Activated T-cell treated with anti-CD3 and anti-CD28 coated beads, Interleukin-2, amount 50 U/mL, for 4 hours (primary cell): ENCODE data around the gene SLC45A3. TPM values are rescaled to one million over a fixed set of nuclear protein-coding genes. Genes with fewer than 3 reads are reported as not detected.
A peak's percentile ranks its signal among the peaks of the same experiment; 100 is the strongest.

Source experiments
- ATAC-seq, 2 donors: fragments of 200-7000 bp; cut with Tn5 transposase; one replicate each; pipeline ENCODE4 v1.10.0; 2021
- DNase-seq: peaks from one replicate; pipeline ENCODE4 v3.0.0-alpha.2; 2020
- H3K27me3 Mint-ChIP-seq: one replicate; pipeline ENCODE4 v1.8.0; 2021; ENCODE audit warnings: low read depth, mixed read lengths
- H3K36me3 Mint-ChIP-seq: one replicate; pipeline ENCODE4 v1.8.0; 2022; ENCODE audit warnings: mixed read lengths; ENCODE audit not compliant: insufficient read depth
- H3K4me1 Mint-ChIP-seq: one replicate; pipeline ENCODE4 v1.8.0; 2021; ENCODE audit warnings: low read depth, mixed read lengths
- H3K4me3 Mint-ChIP-seq: one replicate; pipeline ENCODE4 v1.8.0; 2021; ENCODE audit warnings: mild to moderate bottlenecking, moderate library complexity, mixed read lengths
- H3K9me3 Mint-ChIP-seq: one replicate; pipeline ENCODE4 v1.8.0; 2021; ENCODE audit warnings: mixed read lengths
- total RNA-seq, 3 donors: library from RNA; stranded (reverse); gene quantifications; one replicate each; pipeline ENCODE4 v1.2.1, GENCODE V29; 2021

The SLC45A3 gene
- total RNA-seq, 3 donors from 2014 or later: 0.34 to 1.4 (median 1.1) TPM

- peak overlapping the region; percentile 23 for H3K4me3 Mint-ChIP-seq
- no peaks in the 10 kb centered on the region for H3K9me3 Mint-ChIP-seq
- DNase-seq: no peak
- ATAC-seq: no peak
- H3K27me3 Mint-ChIP-seq: no peaks in the 10 kb centered on the region
- H3K4me1 Mint-ChIP-seq: peaks cover 55% of the 10 kb centered on the region
- H3K36me3 Mint-ChIP-seq: peaks cover 32% of the 10 kb centered on the region
Observed at GRCh38 chr1:205626216-205626615, 54.1 kb downstream of the SLC45A3 start.

- no peak for ATAC-seq
- no peak overlapping the region for H3K4me3 Mint-ChIP-seq
- peaks cover 46% of the 10 kb centered on the region for H3K4me1 Mint-ChIP-seq
- no peaks in the 10 kb centered on the region for H3K27me3 Mint-ChIP-seq
- no peaks in the 10 kb centered on the region for H3K9me3 Mint-ChIP-seq
- no peak for DNase-seq
- H3K36me3 Mint-ChIP-seq: peaks cover 47% of the 10 kb centered on the region
Observed at GRCh38 chr1:205623646-205624045, 56.7 kb downstream of the SLC45A3 start.

- Mint-ChIP-seq H3K36me3 (peaks cover 40% of the 10 kb centered on the region), H3K9me3 (no peaks in the 10 kb centered on the region), H3K4me3 (no peak overlapping the region), H3K4me1 (peaks cover 22% of the 10 kb centered on the region), H3K27me3 (no peaks in the 10 kb centered on the region)
- no peak for ATAC-seq
- DNase-seq: no peak
Observed at GRCh38 chr1:205620269-205620668, 60.0 kb downstream of the SLC45A3 start.

GRCh38 chr1:205619376-205619775 lies 60.9 kb downstream of the SLC45A3 start:
- Mint-ChIP-seq H3K27me3 (no peaks in the 10 kb centered on the region), H3K36me3 (peaks cover 39% of the 10 kb centered on the region), H3K9me3 (no peaks in the 10 kb centered on the region), H3K4me1 (peaks cover 16% of the 10 kb centered on the region), H3K4me3 (no peak overlapping the region)
- ATAC-seq: no peak
- no peak for DNase-seq

- no peaks in the 10 kb centered on the region for H3K9me3 Mint-ChIP-seq
Observed at GRCh38 chr1:205616563-205617293, 63.6 kb downstream of the SLC45A3 start.

GRCh38 chr1:205615789-205616188 lies 64.5 kb downstream of the SLC45A3 start:
- Mint-ChIP-seq H3K4me1 (peaks cover 35% of the 10 kb centered on the region), H3K36me3 (peaks cover 60% of the 10 kb centered on the region), H3K9me3 (no peaks in the 10 kb centered on the region), H3K27me3 (no peaks in the 10 kb centered on the region), H3K4me3 (no peak overlapping the region)
- ATAC-seq (no peak), DNase-seq (no peak)

More at GRCh38 chr1:205616563-205617293, 63.6 kb downstream of the SLC45A3 start:
- H3K27me3 Mint-ChIP-seq: no peaks in the 10 kb centered on the region
- peak; percentile 90 to 94 for ATAC-seq
- DNase-seq: no peak
- peaks cover 53% of the 10 kb centered on the region for H3K36me3 Mint-ChIP-seq
- H3K4me1 Mint-ChIP-seq: peaks cover 26% of the 10 kb centered on the region
- no peak overlapping the region for H3K4me3 Mint-ChIP-seq

GRCh38 chr1:205613854-205614412 lies 66.4 kb downstream of the SLC45A3 start:
- Mint-ChIP-seq H3K9me3 (no peaks in the 10 kb centered on the region), H3K4me3 (no peak overlapping the region), H3K36me3 (peaks cover 51% of the 10 kb centered on the region), H3K27me3 (no peaks in the 10 kb centered on the region), H3K4me1 (peaks cover 46% of the 10 kb centered on the region)
- no peak for ATAC-seq
- no peak for DNase-seq

- no peak overlapping the region for H3K4me3 Mint-ChIP-seq
- peaks cover 58% of the 10 kb centered on the region for H3K36me3 Mint-ChIP-seq
- DNase-seq (no peak), ATAC-seq (no peak)
- peaks cover 52% of the 10 kb centered on the region for H3K4me1 Mint-ChIP-seq
- H3K27me3 Mint-ChIP-seq: no peaks in the 10 kb centered on the region
- H3K9me3 Mint-ChIP-seq: no peaks in the 10 kb centered on the region
Observed at GRCh38 chr1:205612556-205612955, 67.8 kb downstream of the SLC45A3 start.

- no peaks in the 10 kb centered on the region for H3K27me3 Mint-ChIP-seq
- H3K36me3 Mint-ChIP-seq: peaks cover 59% of the 10 kb centered on the region
- ATAC-seq: no peak
- H3K4me3 Mint-ChIP-seq: no peak overlapping the region
- H3K9me3 Mint-ChIP-seq: no peaks in the 10 kb centered on the region
- no peak for DNase-seq
- H3K4me1 Mint-ChIP-seq: peaks cover 53% of the 10 kb centered on the region
Observed at GRCh38 chr1:205612104-205612503, 68.2 kb downstream of the SLC45A3 start.

- ATAC-seq (no peak), DNase-seq (no peak)
- H3K36me3 Mint-ChIP-seq: peaks cover 53% of the 10 kb centered on the region
- H3K27me3 Mint-ChIP-seq: no peaks in the 10 kb centered on the region
- H3K4me1 Mint-ChIP-seq: peaks cover 48% of the 10 kb centered on the region
- H3K9me3 Mint-ChIP-seq: no peaks in the 10 kb centered on the region
- H3K4me3 Mint-ChIP-seq: peak overlapping the region; percentile 63
Observed at GRCh38 chr1:205610901-205611466, 69.3 kb downstream of the SLC45A3 start.

- Mint-ChIP-seq H3K9me3 (no peaks in the 10 kb centered on the region), H3K27me3 (no peaks in the 10 kb centered on the region), H3K4me1 (peaks cover 48% of the 10 kb centered on the region), H3K4me3 (no peak overlapping the region), H3K36me3 (peaks cover 46% of the 10 kb centered on the region)
- ATAC-seq: no peak
- DNase-seq: no peak
Observed at GRCh38 chr1:205610036-205610435, 70.3 kb downstream of the SLC45A3 start.

Other genes with a start within 250 kb of the SLC45A3 start
- gene BLACAT1, start 224.5 kb downstream of the SLC45A3 start, total RNA-seq: under 1 TPM in 2 of 3 donors, not detected in 1; 0.11 to 0.13 TPM
- 1 to 10 TPM in 1 of 3 donors, under 1 TPM in 2; 0.76 to 1.9 (median 0.95) TPM for gene CDK18, start 175.8 kb downstream of the SLC45A3 start, total RNA-seq
- gene ELK4, start 48.5 kb downstream of the SLC45A3 start, total RNA-seq: 100 to 1,000 TPM in 2 of 3 donors, 10 to 100 TPM in 1; 90.7 to 103 (median 101) TPM
- gene NUCKS1, start 69.7 kb upstream of the SLC45A3 start, total RNA-seq: 100 to 1,000 TPM in 1 of 3 donors, 10 to 100 TPM in 2; 84.5 to 107 (median 93.4) TPM
- 10 to 100 TPM; 14.6 to 23.0 (median 19.0) TPM for gene RAB29, start 95.0 kb upstream of the SLC45A3 start, total RNA-seq
- 10 to 100 TPM; 32.2 to 36.6 (median 32.4) TPM for gene SLC41A1, start 132.7 kb upstream of the SLC45A3 start, total RNA-seq
- under 1 TPM in 2 of 3 donors, not detected in 1; 0.20 to 0.24 TPM for gene PM20D1, start 169.6 kb upstream of the SLC45A3 start, total RNA-seq